ENCODE results near the gene PRRG4.
"Not testable (repeated sequence)": the region's sequence is repeated elsewhere in the genome, so short reads cannot be mapped to it uniquely, and the experiment has no call there.

The PRRG4 gene

GRCh38 chr11:32885556-32885955 lies 55.8 kb downstream of the PRRG4 start:
- no peak for DNase-seq (ENCODE audit: low read depth in 2 of 2)

GRCh38 chr11:32886180-32886579 lies 56.5 kb downstream of the PRRG4 start:
- no peak for DNase-seq (ENCODE audit: low read depth in 2 of 2)

DNA sequence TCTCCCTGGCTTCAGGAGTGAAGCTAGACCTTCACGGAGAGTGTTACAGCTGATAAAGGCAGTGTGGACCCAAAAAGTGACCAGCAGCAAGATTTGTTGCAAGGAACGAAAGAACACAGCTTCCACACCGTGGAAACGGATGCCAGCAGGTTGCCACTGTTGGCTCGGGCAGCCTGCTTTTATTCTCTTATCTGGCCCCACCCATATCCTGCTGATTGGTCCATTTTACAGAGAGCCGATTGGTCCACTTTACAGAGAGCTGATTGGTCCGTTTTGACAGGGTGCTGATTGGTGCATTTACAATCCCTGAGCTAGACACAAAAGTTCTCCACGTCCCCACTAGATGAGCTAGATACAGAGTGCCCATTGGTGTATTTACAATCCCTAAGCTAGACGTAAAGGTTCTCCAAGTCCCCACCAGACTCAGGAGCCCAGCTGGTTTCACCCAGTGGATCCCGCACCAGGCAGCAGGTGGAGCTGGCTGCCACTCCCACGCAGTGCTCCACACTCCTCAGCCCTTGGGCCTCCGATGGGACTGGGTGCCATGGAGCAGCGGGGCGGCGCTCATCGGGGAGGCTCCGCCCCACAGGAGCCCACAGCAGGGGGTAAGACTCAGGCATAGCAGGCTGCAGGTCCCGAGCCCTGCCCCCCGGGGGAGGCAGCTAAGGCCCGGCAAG lies 58.1 kb downstream of the PRRG4 start:
- DNase-seq (ENCODE audit: low read depth in 2 of 2), result not testable (repeated sequence)

GRCh38 chr11:32888384-32888710 lies 58.6 kb downstream of the PRRG4 start:
- not testable (repeated sequence) for DNase-seq (ENCODE audit: low read depth in 2 of 2)

GRCh38 chr11:32888805-32889204 lies 59.1 kb downstream of the PRRG4 start:
- no peak for DNase-seq (ENCODE audit: low read depth in 2 of 2)

GRCh38 chr11:32890843-32891656 lies 61.3 kb downstream of the PRRG4 start:
- DNase-seq (ENCODE audit: low read depth in 2 of 2), result no peak

DNA sequence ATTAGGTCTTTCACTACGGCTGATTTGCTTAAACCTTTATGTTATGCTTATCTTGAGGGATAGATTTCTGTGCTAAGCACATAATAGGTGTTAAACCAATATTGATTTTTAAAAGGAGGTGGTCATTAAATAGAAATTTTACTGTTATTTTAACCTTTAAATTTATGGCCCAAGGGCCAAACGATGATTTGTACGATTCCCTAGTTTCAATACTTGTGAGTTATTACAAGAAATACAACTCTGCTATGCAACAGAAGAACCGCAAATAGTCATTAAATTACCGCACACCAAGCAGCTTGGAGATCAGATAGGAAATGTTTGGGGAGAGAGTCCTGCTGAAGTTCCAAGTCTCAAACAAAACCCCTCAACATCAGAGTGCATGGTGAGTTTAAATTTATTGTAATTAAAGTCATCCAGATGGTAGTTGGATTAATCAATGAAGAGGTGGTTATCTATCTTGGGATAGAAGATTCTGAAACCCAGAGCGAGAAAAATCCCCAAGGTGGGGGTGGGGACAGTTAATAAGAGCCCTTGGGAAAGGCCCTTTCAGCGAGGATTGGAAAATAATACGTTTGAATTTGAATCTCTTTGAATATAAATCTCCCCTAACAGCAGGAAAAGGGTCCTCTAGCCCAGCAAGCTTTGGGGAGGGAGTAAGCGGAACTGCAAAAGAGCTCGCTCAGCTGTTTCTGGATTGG lies 62.1 kb downstream of the PRRG4 start:
- no peak for DNase-seq (ENCODE audit: low read depth in 2 of 2)

DNA sequence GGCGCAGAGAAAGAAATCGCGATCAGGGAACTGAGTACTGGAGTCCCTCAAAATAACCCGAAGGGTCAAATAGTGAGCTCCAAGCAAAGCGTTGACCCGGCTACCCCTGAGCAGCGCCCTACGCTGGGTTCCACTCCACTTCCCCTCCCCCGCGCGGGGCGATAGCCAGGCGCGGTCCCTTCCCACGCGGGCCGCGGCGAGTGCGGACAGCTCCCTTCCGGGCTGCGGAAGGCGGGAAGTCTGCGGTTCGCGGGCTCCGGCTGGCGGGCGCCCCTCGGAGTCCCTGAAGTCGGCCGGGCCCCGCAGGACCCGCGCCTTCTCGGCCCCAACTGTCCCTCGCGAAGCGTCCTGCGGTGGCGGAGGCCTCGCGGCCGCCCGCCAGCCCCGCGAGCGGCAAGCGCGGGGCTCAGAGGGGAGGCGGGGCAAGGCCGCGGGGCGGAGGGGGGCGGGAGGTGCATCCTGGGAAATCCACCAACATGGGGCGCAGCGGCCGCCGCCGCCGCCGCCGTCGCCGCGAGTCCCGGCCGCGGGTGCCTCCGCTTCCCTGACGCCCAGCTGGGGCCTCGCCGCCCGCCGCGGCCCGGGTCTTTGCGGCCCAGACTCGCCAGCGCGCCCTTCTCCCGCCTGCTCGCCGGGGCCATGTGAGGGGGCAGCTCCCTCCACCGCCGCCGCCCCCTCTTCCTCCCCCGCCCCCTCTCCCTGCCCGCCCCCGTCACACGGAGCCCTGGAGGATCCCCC lies 62.8 kb downstream of the PRRG4 start, which contains the start of gene QSER1:
Gene QSER1, plus strand, starts transcription at position 457 of the 738 bp plus-strand sequence. CDS start 315 bp downstream, outside the sequence.
- peak; percentile 61 to 68 for DNase-seq (ENCODE audit: low read depth in 2 of 2)

GRCh38 chr11:32893093-32893342 lies 63.3 kb downstream of the PRRG4 start:
- DNase-seq (ENCODE audit: low read depth in 2 of 2), result no peak

DNA sequence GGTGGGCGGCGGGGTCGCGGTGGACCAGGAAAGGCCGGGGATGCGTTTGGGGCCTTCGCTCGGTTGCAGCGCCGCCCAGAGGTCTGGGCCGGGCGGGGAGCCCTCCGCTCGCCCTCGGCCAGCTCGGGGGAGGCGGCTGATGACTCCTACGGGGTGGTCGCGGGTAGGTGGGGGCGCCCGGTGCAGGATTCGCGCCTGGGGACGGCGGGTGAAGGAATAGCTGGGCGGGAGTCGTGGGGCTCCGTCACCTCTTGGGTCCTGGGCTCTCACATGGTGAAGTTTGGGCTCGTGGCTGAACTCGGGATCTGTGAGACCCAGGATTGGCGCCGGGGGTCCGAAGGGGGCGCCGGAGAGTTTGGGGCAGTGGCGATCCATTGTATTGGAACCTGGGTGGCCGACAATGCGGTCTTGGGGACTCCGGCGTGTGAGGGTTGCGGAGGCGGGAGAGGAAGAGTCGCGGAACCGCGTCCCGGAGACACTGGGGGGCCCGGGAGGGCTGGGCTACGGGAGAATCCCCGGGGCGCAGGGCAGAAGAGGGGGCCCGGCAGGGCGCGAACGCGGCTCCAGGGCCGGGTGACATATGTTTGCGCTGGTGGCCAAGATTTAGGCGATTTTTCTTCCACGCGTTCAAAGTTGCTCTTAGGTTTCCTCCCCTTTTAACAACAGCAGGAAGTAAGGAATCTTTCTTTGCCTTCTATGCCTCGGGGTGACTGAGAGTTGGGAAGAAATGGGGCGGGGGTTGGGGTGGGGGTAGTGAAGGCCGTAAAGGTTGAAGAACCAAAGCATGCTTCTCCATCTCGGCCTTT lies 63.8 kb downstream of the PRRG4 start:
- peak; percentile 23 to 37 for DNase-seq (ENCODE audit: low read depth in 2 of 2)

- DNase-seq (ENCODE audit: low read depth in 2 of 2), result no peak
Measured at GRCh38 chr11:32894149-32894827, 64.6 kb downstream of the PRRG4 start.

DNA sequence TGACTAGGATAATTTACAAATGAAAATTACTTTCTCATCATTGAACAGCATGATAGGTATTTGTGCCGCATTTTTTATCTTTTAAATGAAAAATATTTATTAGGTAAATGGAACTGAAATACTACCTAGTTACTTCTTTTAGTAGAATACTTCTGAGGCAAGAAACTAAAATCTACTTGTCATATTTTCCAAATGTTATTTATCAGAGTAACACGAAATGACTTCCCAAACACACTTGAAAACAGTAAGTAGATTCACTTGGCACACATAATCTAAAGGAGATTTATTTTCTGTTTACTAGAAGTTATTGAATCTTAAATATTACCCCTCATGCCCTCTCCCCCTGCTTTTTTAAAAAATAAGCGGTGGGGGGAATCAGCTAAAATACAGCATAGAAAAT lies 65.2 kb downstream of the PRRG4 start:
- no peak for DNase-seq (ENCODE audit: low read depth in 2 of 2)

GRCh38 chr11:32895471-32895870 lies 65.7 kb downstream of the PRRG4 start:
- DNase-seq (ENCODE audit: low read depth in 2 of 2), result no peak

- no peak for DNase-seq (ENCODE audit: low read depth in 2 of 2)
Measured at GRCh38 chr11:32897103-32897502, 67.4 kb downstream of the PRRG4 start.

DNA sequence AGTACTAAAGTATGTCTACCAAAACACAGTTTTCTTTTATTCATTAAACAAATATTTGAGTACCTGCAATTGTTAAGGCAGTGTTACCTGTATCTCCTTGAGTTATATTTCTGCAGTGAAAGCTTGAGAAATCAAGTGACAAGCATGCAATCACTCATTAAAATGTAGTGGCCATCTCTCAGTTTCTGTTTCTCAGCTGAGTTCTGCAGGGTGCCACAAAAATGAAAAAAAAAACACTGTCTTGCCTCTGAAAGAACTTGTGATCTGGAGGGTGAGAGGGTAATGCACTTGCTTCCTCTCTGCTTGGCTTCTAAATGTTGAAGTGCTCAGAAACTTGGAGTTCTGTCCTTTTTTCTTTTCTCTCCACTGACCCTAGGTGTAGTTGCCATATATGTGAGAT lies 69.7 kb downstream of the PRRG4 start:
- no peak for DNase-seq (ENCODE audit: low read depth in 2 of 2)

- no peak for DNase-seq (ENCODE audit: low read depth in 2 of 2)
Measured at GRCh38 chr11:32902089-32902665, 72.5 kb downstream of the PRRG4 start.

- no peak for DNase-seq (ENCODE audit: low read depth in 2 of 2)
Measured at GRCh38 chr11:32905028-32905667, 75.4 kb downstream of the PRRG4 start.
